NOMO-1 treated with dmso at 0.1 percent for 144 hours (cell line): ENCODE results near the gene KCNIP1.

Experiments
- DNase-seq: peaks from one replicate; lab custom pipeline; 2025; ENCODE audit not compliant: unreplicated experiment; lab: John Stamatoyannopoulos, UW

KCNIP1 gene

DNA sequence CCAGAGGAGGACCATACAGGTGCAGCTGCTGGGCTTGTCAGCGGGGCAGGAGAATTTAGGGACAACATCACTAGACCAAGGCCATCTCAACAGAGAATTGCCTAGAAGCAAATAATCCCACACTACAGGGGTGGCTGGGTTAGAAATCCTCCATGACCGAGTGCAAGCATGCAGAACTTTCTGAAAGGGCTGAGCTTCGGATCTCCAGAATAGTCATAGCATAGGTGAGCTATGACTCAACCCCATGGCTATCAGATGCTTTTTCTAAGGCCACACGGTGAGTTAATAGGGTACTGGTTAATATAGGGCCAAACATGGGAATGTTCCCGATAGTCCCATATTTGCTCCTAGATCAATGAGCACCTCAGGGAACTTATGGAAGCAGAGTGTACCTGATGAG lies 4.2 kb downstream of the KCNIP1 start:
- DNase-seq: no peak

GRCh38 chr5:170508660-170509347 lies 5.0 kb downstream of the KCNIP1 start:
- no peak for DNase-seq

DNA sequence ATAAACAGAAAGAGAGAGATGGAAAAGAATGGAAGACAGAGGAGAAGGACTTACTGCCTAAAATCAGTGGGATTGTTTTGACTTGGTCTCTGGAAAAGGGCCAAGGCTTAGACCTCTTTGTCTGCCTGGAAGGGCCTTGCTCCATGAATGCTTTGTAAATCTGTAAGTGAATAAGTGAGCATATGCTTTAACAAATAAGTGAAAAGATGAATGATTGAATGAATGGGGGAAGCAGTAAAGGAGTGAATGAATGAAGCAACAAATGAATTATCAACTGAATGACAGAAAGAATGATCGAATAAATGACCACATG lies 5.5 kb downstream of the KCNIP1 start:
- DNase-seq: no peak

- no peak for DNase-seq
Observed at GRCh38 chr5:170510126-170510525, 6.3 kb downstream of the KCNIP1 start.

GRCh38 chr5:170510559-170510958 lies 6.7 kb downstream of the KCNIP1 start:
- DNase-seq: no peak

DNA sequence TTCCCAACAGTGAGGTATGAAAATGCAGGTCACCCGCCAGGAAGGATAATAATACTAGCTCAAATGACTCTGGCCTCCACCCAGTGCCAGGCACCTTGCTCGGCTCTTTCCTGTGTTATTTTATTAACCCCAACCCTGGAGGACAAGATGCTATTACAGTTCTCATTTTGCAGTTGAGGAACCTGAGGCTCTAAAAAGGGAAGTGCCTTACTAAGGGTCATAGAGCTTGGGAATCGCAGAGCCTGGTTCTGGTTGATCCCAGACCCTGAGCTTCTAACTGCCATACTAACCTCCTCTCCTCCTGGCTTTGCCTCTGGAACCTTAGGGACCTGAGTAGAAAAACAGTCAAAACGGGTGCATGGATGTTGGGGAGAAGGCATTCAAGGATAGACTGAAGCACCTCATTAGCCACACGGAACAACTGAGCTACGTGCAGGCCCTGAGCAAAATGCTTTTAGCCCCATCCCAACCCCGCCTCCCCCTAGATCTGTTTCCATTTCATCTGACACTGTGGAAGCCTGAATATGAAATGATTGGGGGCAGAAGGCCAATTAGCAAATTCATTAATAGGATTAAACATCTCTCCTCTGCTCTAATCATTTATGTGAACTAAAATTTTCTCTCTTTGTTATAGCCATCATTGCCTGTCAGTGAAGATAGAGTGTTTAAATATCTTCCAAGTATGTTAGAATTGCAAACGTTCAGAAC lies 7.9 kb downstream of the KCNIP1 start:
- peak; percentile 33 for DNase-seq

- no peak for DNase-seq
Observed at GRCh38 chr5:170513856-170514525, 10.2 kb downstream of the KCNIP1 start.

DNA sequence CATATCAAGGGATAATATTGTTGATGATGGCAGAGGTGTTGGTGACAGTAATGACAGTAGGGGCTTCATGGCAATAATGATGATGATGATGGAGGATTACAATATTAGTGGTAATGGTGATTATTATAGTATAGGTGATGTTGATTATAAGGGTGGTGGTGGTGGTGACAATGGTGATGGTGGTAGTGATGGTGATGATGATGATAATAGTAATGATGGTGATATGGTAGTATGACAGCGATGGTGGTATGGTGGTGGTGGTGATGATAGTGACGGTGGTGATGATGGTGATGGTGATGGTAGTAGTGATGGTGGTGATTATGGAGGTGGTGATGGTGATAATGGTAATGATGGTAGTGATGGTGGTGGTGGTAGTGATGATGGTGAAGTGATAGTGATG lies 13.6 kb downstream of the KCNIP1 start:
- no peak for DNase-seq

DNA sequence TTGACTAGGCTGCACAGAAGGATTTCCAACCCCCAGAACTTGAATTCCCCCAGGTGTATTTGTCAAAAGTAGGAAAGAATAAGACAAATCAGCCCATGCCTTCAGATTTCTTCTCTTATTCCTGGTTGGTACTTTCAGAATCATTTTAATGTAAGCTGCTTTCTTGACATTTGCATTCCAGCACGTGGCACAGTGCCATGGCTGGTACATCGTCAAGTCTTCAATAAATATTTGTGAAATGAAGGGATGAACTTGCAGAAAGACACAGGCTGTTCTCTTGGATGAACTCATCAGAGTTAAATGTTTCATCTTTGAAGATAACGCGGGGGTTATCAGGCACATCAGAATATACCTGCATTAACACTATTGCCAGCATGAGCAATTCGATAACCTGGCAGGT lies 14.5 kb downstream of the KCNIP1 start:
- no peak for DNase-seq

GRCh38 chr5:170519549-170519948 lies 15.7 kb downstream of the KCNIP1 start:
- DNase-seq: no peak

GRCh38 chr5:170520372-170520771 lies 16.6 kb downstream of the KCNIP1 start:
- no peak for DNase-seq

DNA sequence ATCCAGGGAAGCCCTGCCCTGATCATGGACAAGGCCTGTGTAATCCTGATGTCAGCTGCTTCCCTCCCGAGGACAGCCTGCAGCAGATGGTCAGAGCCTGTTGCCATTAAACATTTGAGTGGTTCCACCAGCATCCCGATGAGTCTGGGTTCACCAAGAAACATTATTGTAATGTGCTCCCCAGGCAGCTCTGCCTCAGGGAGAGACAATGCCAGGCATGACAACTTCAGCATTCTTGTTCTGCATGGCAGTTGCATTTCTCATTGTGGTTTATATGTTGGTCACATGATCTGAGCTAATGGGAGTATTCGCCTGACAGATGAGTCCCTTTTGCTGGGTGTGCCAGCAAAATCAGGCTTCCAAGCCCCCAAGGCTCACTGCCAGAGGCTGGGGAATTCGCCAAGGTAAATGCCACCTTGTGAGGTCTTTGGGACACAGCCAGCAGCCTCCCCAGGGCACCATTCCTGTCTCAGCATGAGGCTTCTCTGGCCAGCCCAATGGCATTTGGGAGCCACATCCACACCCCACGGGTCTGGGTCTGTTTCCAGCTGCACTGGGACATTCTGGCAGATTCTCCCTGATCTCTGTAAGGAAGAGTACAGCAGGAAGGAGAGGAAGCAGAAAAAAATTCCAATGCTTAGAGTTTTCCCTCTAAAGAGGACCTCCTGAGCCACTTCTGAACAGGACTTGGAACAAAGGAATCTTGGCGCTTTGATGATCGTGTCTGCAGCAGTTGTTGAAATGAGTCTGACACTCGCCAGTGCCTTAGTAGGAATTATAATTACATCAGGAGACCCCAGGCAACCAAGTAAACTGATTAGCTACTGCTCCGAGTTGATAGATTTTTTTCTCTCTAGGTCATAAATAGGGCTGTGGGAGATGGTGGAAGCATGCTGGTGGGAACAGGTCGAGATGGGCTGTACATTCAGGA lies 18.7 kb downstream of the KCNIP1 start:
- no peak for DNase-seq

DNA sequence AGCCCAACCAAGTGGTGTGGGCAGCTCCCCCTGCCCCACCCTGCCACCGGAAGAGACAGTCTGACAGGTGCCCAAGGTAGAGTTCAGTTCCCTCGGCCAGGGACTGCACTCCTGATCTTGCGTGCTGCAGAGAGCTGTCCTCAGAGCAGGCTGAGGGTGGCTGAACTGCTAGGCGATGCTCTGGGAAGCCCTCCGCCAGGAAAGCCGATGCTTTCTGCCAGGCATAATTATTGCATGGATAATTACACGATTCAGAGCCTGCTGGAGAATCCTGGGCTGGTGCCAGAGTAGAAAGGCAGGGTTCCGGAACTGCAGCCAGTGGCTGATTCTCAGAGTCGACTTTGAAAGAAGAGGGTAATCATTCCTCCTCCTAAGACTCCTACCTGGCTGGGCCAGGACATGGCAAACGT lies 19.3 kb downstream of the KCNIP1 start:
- DNase-seq: no peak

DNA sequence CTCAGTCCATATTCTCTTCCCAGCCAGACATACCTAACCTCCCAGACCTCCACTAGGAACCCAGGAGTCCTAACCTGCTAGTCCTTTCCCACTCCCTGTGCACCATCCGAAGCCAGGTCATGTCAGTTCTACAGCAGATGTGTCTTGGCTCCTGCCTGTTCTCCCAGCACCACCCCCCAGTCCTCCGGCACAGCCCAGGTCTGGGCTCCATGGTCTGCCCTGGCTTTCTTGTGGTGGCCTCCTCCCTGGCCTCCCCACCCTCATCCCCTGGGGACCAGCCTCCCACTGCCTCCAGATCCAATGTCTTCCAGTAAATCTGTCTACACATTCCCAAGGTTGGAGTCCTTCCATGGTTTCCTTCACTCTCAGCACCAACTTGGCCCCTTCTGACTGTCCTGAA lies 20.0 kb downstream of the KCNIP1 start:
- no peak for DNase-seq

DNA sequence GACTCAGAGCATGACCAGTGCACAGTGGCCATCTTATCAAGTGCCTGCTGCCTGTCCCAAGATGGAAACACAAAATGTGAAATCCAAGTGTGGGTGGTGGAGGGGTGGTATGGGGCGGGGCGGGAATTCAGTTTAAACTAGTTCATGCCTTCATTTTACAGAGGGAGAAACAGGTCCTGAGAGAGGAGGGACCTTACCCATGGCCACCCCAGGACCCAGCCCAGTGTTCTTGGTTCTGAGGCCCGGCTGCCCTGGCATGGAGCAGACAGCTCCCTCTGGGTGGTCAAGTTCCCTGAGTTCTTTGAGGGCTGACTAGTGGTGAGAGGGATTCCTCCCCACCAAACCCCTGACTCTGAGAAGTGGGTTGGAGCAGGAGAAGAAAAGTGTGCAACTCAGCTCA lies 20.8 kb downstream of the KCNIP1 start:
- DNase-seq: no peak

DNA sequence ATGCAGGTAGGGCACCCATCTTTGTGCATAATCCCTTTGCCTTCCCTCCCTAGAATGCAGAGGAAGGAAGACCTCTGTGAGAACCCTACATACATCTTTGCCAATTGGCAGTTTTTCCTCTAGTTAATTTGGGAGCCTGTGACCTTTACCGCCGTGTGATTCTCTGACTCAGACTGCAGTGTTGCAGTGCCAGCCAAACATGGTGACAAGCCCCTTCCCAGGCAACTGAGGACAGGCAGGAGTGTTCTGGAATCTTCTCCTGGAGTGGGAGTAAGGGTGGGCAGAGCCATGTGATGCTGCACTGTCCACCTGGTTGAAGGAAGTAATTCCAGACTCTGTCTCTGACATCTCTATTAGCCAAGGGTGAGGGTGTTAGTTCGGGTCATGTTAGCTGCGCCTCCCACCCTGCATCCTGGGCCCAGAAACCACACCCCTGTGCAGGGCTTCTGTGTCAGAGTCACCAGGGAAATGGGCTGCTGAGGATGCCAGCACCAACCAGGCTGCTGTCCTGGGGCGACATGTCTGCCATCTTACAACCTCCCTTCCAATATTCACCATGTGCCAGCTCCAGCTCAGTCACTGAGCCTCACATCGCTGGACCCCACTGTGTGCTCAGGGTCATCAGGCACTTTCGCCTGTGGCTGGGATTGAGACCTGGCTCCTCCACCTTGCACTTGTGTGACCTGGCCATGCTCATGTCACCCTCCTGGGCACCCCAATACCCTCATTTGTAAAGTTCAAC lies 21.8 kb downstream of the KCNIP1 start:
- no peak for DNase-seq

DNA sequence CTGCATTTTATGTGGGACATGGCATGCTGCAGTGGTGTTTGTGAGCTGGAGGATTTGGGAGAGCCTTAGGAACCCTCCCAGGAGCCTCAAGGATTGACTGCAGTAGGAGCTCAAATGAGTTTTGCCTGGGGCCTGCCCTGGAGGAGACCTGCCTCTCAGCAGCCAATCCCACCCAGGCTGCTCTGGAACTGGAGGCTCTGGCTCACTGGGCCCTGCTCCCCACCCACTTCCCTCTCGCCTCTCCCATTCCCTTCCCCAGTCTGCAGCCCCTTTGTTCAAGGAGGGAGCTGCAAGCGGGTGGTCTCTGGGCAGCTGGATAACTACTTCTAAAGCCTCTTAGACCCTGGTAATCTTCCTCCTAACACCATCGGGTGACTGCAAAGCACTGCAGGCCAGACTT lies 24.2 kb downstream of the KCNIP1 start:
- DNase-seq: no peak

DNA sequence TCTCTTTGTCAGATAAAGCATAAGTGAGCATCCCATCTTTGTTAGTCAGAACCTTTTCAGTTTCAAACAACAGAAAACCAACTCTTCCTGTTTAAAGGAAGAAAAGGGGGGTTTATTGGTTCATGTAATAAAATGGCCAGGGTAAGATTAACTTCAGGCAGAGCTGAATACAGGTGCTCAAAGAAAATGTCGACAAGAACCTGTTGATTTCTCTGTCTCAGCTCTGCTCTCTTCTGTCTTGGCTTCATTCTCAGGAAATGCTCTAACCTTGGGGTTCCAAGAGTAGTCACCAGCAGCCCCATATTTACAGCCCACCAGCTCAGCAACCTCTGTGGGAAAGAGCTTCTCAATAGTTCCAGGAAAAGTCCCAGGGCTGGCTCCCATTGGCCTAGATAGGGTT lies 25.2 kb downstream of the KCNIP1 start:
- no peak for DNase-seq

DNA sequence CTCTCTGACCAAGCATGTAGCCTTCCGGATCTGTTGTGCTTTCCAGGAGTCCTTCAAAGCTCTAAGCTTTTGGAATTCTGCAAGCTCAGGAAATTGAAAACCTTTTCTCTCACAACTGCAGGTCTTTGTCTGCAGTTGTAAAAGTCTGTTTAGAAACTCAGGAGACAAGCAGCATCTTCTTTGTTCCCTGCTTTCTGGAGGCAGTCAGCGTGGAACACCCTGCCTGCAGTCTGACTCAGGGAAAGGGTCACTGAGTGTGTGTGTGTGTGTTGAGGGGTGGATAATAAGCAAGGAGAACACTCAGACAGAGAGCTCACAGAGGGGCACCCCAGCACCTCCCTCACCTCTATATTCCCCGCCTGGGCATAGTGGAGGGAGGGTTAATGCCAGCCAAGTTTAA lies 29.1 kb downstream of the KCNIP1 start:
- DNase-seq: no peak

DNA sequence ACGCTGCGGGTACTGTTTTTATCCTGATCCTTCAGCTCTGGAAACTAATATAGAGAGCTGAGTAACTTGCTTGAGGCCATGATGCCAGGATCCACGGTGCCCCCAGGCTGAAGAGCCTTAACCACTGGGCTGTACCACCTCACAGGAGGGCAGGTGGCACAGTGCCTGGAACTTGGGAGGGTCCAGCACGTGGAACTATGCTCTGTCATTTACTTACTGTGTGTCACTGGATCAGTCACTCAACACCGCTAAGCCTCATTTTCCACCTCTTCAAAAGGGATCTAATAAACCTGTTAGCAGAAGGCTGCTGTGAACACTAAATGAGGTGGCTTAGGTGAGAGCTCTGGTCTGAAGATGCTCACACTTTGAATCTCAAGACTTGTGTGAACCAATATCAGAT lies 29.6 kb downstream of the KCNIP1 start:
- no peak for DNase-seq

DNA sequence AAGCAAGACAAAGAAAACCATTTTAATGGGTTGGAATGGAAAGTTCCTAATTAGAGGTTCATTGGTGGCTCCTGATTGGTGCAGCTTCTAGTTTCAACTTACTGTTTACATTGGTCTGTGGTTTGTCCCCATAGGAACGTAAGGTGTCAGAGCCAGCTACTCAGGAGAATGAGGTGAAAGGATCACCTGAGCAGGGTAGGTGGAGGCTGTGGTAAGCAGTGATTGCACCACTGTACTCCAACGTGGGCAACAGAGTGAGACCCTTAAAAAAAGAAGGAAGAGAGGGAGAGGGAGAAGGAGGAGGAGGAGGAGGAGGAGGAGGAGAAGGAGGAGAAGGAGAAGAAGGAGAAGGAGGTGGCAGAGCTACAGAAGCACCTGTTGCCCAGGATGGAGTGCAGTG lies 30.4 kb downstream of the KCNIP1 start:
- DNase-seq: no peak
